ENCODE results near the gene ABCA10. TPM values are rescaled to one million over a fixed set of nuclear protein-coding genes. Genes with fewer than 3 reads are reported as not detected.
"Not testable (repeated sequence)": the region's sequence is repeated elsewhere in the genome, so short reads cannot be mapped to it uniquely, and the experiment has no call there.

Gene ABCA10
- total RNA-seq, 1 donor = 0.27 TPM

- DNase-seq (ENCODE audit: low read depth in 2 of 3, low spot score in 2 of 3) = peak in 1 of 3 donors; percentile 26
Measured at GRCh38 chr17:69228018-69228417, 606 bp downstream of the ABCA10 start.

- peak in 1 of 3 donors; percentile 63 for DNase-seq (ENCODE audit: low read depth in 2 of 3, low spot score in 2 of 3)
Measured at GRCh38 chr17:69227541-69227940, 1.1 kb downstream of the ABCA10 start.

GRCh38 chr17:69223809-69224208 lies 4.8 kb downstream of the ABCA10 start:
- DNase-seq (ENCODE audit: low read depth in 2 of 3, low spot score in 2 of 3) = no peak

GRCh38 chr17:69222707-69223258 lies 5.8 kb downstream of the ABCA10 start:
- DNase-seq (ENCODE audit: low read depth in 2 of 3, low spot score in 2 of 3) = no peak

GRCh38 chr17:69220098-69220497 lies 8.5 kb downstream of the ABCA10 start:
- DNase-seq (ENCODE audit: low read depth in 2 of 3, low spot score in 2 of 3) = no peak

GRCh38 chr17:69218986-69219385 lies 9.6 kb downstream of the ABCA10 start:
- DNase-seq (ENCODE audit: low read depth in 2 of 3, low spot score in 2 of 3) = no peak

- no peak for DNase-seq (ENCODE audit: low read depth in 2 of 3, low spot score in 2 of 3)
Measured at GRCh38 chr17:69213059-69213813, 15.4 kb downstream of the ABCA10 start.

- no peak for DNase-seq (ENCODE audit: low read depth in 2 of 3, low spot score in 2 of 3)
Measured at GRCh38 chr17:69208640-69209039, 20.0 kb downstream of the ABCA10 start.

- no peak for DNase-seq (ENCODE audit: low read depth in 2 of 3, low spot score in 2 of 3)
Measured at GRCh38 chr17:69207151-69207550, 21.5 kb downstream of the ABCA10 start.

GRCh38 chr17:69198238-69198637 lies 30.4 kb downstream of the ABCA10 start:
- DNase-seq (ENCODE audit: low read depth in 2 of 3, low spot score in 2 of 3) = no peak

GRCh38 chr17:69196105-69196653 lies 32.4 kb downstream of the ABCA10 start:
- DNase-seq (ENCODE audit: low read depth in 2 of 3, low spot score in 2 of 3) = not testable (repeated sequence)

- no peak for DNase-seq (ENCODE audit: low read depth in 2 of 3, low spot score in 2 of 3)
Measured at GRCh38 chr17:69192754-69193153, 35.9 kb downstream of the ABCA10 start.

- no peak for DNase-seq (ENCODE audit: low read depth in 2 of 3, low spot score in 2 of 3)
Measured at GRCh38 chr17:69188796-69189195, 39.8 kb downstream of the ABCA10 start.

- DNase-seq (ENCODE audit: low read depth in 2 of 3, low spot score in 2 of 3) = no peak
Measured at GRCh38 chr17:69188064-69188463, 40.6 kb downstream of the ABCA10 start.

GRCh38 chr17:69187294-69187693 lies 41.3 kb downstream of the ABCA10 start:
- no peak for DNase-seq (ENCODE audit: low read depth in 2 of 3, low spot score in 2 of 3)

GRCh38 chr17:69179227-69179952 lies 49.2 kb downstream of the ABCA10 start:
- peak in 1 of 3 donors; percentile 7 for DNase-seq (ENCODE audit: low read depth in 2 of 3, low spot score in 2 of 3)

- DNase-seq (ENCODE audit: low read depth in 2 of 3, low spot score in 2 of 3) = no peak
Measured at GRCh38 chr17:69176457-69176795, 52.2 kb downstream of the ABCA10 start.

- DNase-seq (ENCODE audit: low read depth in 2 of 3, low spot score in 2 of 3) = no peak
Measured at GRCh38 chr17:69175625-69176456, 52.8 kb downstream of the ABCA10 start.

- DNase-seq (ENCODE audit: low read depth in 2 of 3, low spot score in 2 of 3) = no peak
Measured at GRCh38 chr17:69175262-69175624, 53.4 kb downstream of the ABCA10 start.

- DNase-seq (ENCODE audit: low read depth in 2 of 3, low spot score in 2 of 3) = no peak
Measured at GRCh38 chr17:69173118-69173517, 55.5 kb downstream of the ABCA10 start.

- DNase-seq (ENCODE audit: low read depth in 2 of 3, low spot score in 2 of 3) = peak in 1 of 3 donors; percentile 71
Measured at GRCh38 chr17:69170377-69170776, 58.2 kb downstream of the ABCA10 start.
